ENCODE results near the gene ADAMTS15. TPM values are rescaled to one million over a fixed set of nuclear protein-coding genes. Genes with fewer than 3 reads are reported as not detected.

The ADAMTS15 gene
- total and polyA plus RNA-seq, 9 donors = 0.95 to 7.2 (median 2.7) TPM

GRCh38 chr11:130480711-130481140, 32.3 kb downstream of the ADAMTS15 start:
- intact Hi-C loops (cut with DNase I) = loop anchor here in 1 of 4 donors (5.0 kb wide), 1 partner anchor 37 kb away; no protein-coding TSS in a partner anchor
- H3K27ac ChIP-seq = no peak overlapping the region
- TF ChIP-seq EP300 (IDR thresholded peaks at IDR 0.05) = no peak
- TF ChIP-seq CTCF (IDR thresholded peaks at IDR 0.05) = no peak
- no peak for TF ChIP-seq POLR2A (IDR thresholded peaks at IDR 0.05)

DNA sequence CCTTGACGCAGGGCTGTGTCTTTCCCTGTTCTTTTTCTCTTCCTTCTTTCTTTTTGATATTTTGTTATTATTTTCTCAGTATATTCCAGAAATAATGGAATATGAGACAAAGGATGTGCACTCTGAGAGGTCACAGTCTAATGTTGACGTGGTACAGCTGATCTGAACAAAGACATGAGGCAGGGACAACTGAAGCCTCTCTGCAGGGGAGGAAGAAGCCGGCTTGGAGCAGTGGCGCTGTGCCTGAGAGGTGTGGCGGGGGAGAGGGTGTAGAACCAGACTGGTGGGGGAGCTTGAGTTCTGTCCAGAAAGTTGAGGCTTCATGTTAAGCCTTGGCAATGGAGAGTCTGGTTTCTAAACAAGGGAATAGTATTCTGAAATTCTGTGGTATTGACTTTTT, 34.7 kb downstream of the ADAMTS15 start:
- 80 to 84% (median 82%) methylated on average over 5 of the region's 5 CpGs for WGBS, 3 donors

More at GRCh38 chr11:130480711-130481140, 32.3 kb downstream of the ADAMTS15 start:
- no peaks in the 10 kb centered on the region for H3K9me3 ChIP-seq
- 65 to 79% (median 75%) methylated on average over 5 of the region's 5 CpGs for whole genome bisulfite sequencing, 3 donors
- DNase-seq = no peak
- H3K4me3 ChIP-seq = no peak overlapping the region
- H3K27me3 ChIP-seq = no peaks in the 10 kb centered on the region
- no peaks in the 10 kb centered on the region for H3K36me3 ChIP-seq
- H3K4me1 ChIP-seq (ENCODE audit: insufficient read depth) = peaks cover 29% of the 10 kb centered on the region

DNA sequence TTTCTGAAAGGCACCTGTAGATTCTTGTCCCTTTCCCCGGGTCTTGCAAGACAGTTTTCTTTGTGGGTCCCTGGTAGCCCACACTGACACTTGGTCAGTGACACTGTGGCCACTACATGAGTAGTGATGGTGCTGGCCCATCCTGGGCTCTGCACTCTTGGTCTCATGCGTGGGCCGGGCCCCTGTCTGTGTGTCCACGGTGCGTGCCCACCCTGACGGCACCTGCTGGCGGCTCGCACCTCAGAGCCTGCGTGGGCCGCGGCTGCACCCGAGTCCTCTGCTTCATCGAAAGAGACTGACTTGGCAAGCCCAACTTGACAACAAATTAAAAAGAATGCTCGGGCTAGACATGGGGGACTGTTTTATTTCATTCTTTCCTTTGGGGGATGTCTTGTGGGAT, 37.5 kb downstream of the ADAMTS15 start:
- Histone ChIP-seq H3K4me1 (ENCODE audit: insufficient read depth) (peaks cover 3% of the 10 kb centered on the region), H3K27ac (no peak overlapping the region), H3K36me3 (no peaks in the 10 kb centered on the region), H3K4me3 (no peak overlapping the region), H3K9me3 (no peaks in the 10 kb centered on the region), H3K27me3 (no peaks in the 10 kb centered on the region)
- 93 to 97% (median 93%) methylated on average over 14 of the region's 14 CpGs for WGBS, 3 donors
- TF ChIP-seq POLR2A (IDR thresholded peaks at IDR 0.05) (no peak), EP300 (IDR thresholded peaks at IDR 0.05) (no peak), CTCF (IDR thresholded peaks at IDR 0.05) (no peak)
- intact Hi-C loops (cut with DNase I) = no loop called here
- DNase-seq = no peak

More for the DNA sequence above, 34.7 kb downstream of the ADAMTS15 start:
- Histone ChIP-seq H3K27me3 (no peaks in the 10 kb centered on the region), H3K9me3 (no peaks in the 10 kb centered on the region), H3K27ac (no peak overlapping the region), H3K36me3 (no peaks in the 10 kb centered on the region), H3K4me3 (no peak overlapping the region), H3K4me1 (ENCODE audit: insufficient read depth) (peaks cover 15% of the 10 kb centered on the region)
- TF ChIP-seq POLR2A (IDR thresholded peaks at IDR 0.05) = no peak
- TF ChIP-seq EP300 (IDR thresholded peaks at IDR 0.05) = no peak
- no peak for TF ChIP-seq CTCF (IDR thresholded peaks at IDR 0.05)
- no peak for DNase-seq
- intact Hi-C loops (cut with DNase I) = loop anchor here in 1 of 4 donors (5.0 kb wide), 1 partner anchor 34 kb away; no protein-coding TSS in a partner anchor

GRCh38 chr11:130486391-130486836, 38.0 kb downstream of the ADAMTS15 start:
- WGBS, 3 donors = 88 to 89% (median 88%) methylated on average over 16 of the region's 16 CpGs
- Histone ChIP-seq H3K9me3 (no peaks in the 10 kb centered on the region), H3K27me3 (no peaks in the 10 kb centered on the region), H3K4me3 (no peak overlapping the region), H3K4me1 (ENCODE audit: insufficient read depth) (peaks cover 3% of the 10 kb centered on the region), H3K36me3 (no peaks in the 10 kb centered on the region), H3K27ac (no peak overlapping the region)
- intact Hi-C loops (cut with DNase I) = no loop called here
- DNase-seq = no peak
- no peak for TF ChIP-seq EP300 (IDR thresholded peaks at IDR 0.05)
- no peak for TF ChIP-seq POLR2A (IDR thresholded peaks at IDR 0.05)
- TF ChIP-seq CTCF (IDR thresholded peaks at IDR 0.05) = no peak
